PFSK-1 (cell line): Measurements from ENCODE around the gene ZFP62.

Experiments used
- FOXP2 ChIP-seq: optimal IDR thresholded peaks from 2 replicates; pipeline ENCODE3; 2011; ENCODE audit warnings: borderline replicate concordance, control low read depth, inconsistent platforms; ENCODE audit not compliant: insufficient read depth; ENCODE audit errors: extremely low read length, extremely low read depth
- POLR2AphosphoS5 ChIP-seq: IDR thresholded peaks from 2 replicates; pipeline ENCODE4 v1.6.1; 2012; ENCODE audit warnings: low read depth, mild to moderate bottlenecking, control low read depth, low read length, moderate library complexity
- REST ChIP-seq, 2 experiments: IDR thresholded peaks; 2 replicates each; pipeline versions ENCODE4 v1.6.1 to v1.8.0; 2011 to 2012; ENCODE audit warnings: low read depth in 2 of 2, low read length in 2 of 2, control low read depth in 1 of 2, inconsistent platforms in 1 of 2, mild to moderate bottlenecking in 1 of 2, moderate library complexity in 1 of 2; ENCODE audit not compliant: insufficient read depth in 1 of 2
- SIN3A ChIP-seq: IDR thresholded peaks from 2 replicates; pipeline ENCODE4 v1.6.1; 2012; ENCODE audit warnings: mild to moderate bottlenecking, low read length, moderate library complexity, borderline replicate concordance; ENCODE audit not compliant: insufficient read depth
- TAF1 ChIP-seq: IDR thresholded peaks from 2 replicates; pipeline ENCODE4 v1.6.1; 2012; ENCODE audit warnings: low read length, control low read depth, borderline replicate concordance; ENCODE audit not compliant: insufficient read depth

ZFP62 gene

DNA sequence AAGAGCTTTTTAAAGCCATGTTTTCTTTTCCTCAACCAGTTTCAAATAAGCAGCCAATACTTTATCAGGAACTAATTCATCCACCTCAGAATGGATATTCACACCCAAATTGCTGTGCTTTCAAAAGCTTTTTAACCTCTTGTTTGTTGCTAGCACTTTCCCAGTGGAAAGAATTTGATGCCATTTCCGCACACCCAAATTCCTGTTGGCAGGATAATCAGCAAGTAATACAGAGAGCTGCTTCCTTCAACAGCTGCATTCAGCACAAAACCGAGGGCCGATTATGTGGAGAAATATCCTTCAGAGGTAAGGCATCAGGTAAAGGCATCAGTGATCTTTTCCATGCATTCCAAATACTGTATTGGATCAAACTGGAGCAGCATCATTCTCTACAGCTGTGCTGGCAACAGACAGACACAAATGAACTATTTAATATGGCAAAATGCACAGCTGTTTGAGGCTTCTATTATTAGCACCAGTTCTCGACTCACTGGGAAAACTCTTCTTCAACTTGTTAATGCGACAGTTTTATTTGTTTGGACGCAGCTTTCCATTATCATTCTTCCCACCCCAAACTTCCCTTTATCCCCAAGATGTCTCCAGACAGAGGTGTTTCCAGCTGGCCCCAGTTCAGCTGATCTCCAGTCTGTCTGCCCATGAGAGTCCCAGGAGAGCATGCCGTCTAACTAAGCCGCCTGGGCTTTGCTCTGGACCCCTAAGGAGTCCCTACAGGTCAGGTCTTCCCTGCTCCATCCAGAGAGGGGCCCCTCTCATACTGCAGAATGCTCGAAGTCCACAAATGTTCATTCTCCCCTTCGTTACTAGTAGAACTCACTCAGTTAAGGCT is 36.2 kb downstream of the ZFP62 start:
- no peak for TF ChIP-seq POLR2AphosphoS5
- TF ChIP-seq REST (IDR thresholded peaks at IDR 0.05; ENCODE audit: insufficient read depth in 1 of 2, low read depth in 2 of 2, low read length in 2 of 2), result no peak
- no peak for TF ChIP-seq FOXP2
- no peak for TF ChIP-seq SIN3A
- no peak for TF ChIP-seq TAF1

GRCh38 chr5:180823940-180824629 is 37.0 kb downstream of the ZFP62 start:
- TF ChIP-seq TAF1, result no peak
- no peak for TF ChIP-seq REST (IDR thresholded peaks at IDR 0.05; ENCODE audit: insufficient read depth in 1 of 2, low read depth in 2 of 2, low read length in 2 of 2)
- no peak for TF ChIP-seq SIN3A
- TF ChIP-seq POLR2AphosphoS5, result no peak
- no peak for TF ChIP-seq FOXP2

DNA sequence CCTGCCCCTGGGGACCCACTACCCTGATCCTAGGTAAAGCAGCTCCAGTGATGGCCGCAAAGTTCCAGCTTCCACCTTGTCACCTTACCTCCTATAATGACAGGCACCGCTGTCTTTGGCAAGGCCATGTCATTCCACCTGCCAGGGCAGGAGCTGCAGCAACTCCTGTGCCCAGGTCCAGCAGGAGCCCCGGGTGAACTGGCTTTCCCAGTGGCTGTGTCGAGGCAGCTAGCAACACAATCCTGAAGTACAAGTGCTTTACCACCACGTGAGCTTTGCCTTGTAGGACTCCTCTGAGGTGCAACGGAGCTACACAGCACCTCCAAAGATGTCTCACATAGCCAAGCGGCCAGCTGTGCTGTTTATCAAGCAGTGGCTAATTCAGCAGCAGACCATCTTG is 37.7 kb downstream of the ZFP62 start:
- TF ChIP-seq FOXP2 (no peak), TAF1 (no peak)

DNA sequence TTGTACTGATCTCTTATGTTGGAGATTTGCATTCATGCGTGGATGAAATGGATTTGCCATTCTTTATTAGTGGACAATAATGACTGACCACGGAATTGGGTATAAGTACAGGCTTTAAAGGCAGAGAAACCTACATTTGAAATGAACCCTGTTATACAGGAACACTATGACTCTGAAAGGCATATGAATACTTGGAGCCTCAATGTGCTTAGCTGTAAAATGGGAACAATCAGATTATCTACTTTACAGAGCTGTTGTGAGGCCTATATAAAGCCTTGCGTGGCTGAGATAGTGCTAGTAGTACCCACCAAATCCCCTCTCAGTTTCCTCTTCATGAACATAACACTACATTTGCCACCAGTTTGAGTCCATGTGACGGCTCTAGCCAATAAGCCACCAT is 39.5 kb downstream of the ZFP62 start:
- TF ChIP-seq SIN3A (no peak), TAF1 (no peak), REST (IDR thresholded peaks at IDR 0.05; ENCODE audit: insufficient read depth in 1 of 2, low read depth in 2 of 2, low read length in 2 of 2) (no peak), FOXP2 (no peak), POLR2AphosphoS5 (no peak)

- TF ChIP-seq FOXP2 (no peak), REST (IDR thresholded peaks at IDR 0.05; ENCODE audit: insufficient read depth in 1 of 2, low read depth in 2 of 2, low read length in 2 of 2) (no peak), SIN3A (no peak), POLR2AphosphoS5 (no peak), TAF1 (no peak)
Measured at GRCh38 chr5:180820788-180821321, 40.2 kb downstream of the ZFP62 start.
